HK-2 (cell line): ENCODE data around the gene PLEKHM2.
A peak's percentile ranks its signal among the peaks of the same experiment; 100 is the strongest.

Source experiments
- DNase-seq: peaks from one replicate; pipeline ENCODE4 v3.0.0-alpha.2; 2018; ENCODE audit not compliant: unreplicated experiment

Gene PLEKHM2

GRCh38 chr1:15701784-15702183 lies 17.7 kb downstream of the PLEKHM2 start:
- no peak for DNase-seq

- DNase-seq, result peak; percentile 70
Observed at GRCh38 chr1:15702722-15703550, 18.8 kb downstream of the PLEKHM2 start.

- peak; percentile 70 for DNase-seq
Observed at GRCh38 chr1:15703562-15703961, 19.4 kb downstream of the PLEKHM2 start.

- DNase-seq, result no peak
Observed at GRCh38 chr1:15704526-15705183, 20.5 kb downstream of the PLEKHM2 start.

- DNase-seq, result no peak
Observed at GRCh38 chr1:15705184-15705566, 21.1 kb downstream of the PLEKHM2 start.

- DNase-seq, result no peak
Observed at GRCh38 chr1:15706751-15707150, 22.6 kb downstream of the PLEKHM2 start.

- DNase-seq, result no peak
Observed at GRCh38 chr1:15707239-15707925, 23.3 kb downstream of the PLEKHM2 start.

GRCh38 chr1:15708486-15709137 lies 24.5 kb downstream of the PLEKHM2 start:
- DNase-seq, result no peak

GRCh38 chr1:15709226-15709625 lies 25.1 kb downstream of the PLEKHM2 start:
- no peak for DNase-seq

- no peak for DNase-seq
Observed at GRCh38 chr1:15712168-15712567, 28.0 kb downstream of the PLEKHM2 start.

- no peak for DNase-seq
Observed at GRCh38 chr1:15714406-15715136, 30.5 kb downstream of the PLEKHM2 start.

GRCh38 chr1:15717418-15718125 lies 33.5 kb downstream of the PLEKHM2 start:
- DNase-seq, result no peak

- no peak for DNase-seq
Observed at GRCh38 chr1:15718199-15718601, 34.1 kb downstream of the PLEKHM2 start.

- DNase-seq, result no peak
Observed at GRCh38 chr1:15719381-15720120, 35.4 kb downstream of the PLEKHM2 start.

- DNase-seq, result no peak
Observed at GRCh38 chr1:15720861-15721260, 36.7 kb downstream of the PLEKHM2 start.

- DNase-seq, result no peak
Observed at GRCh38 chr1:15722411-15722810, 38.3 kb downstream of the PLEKHM2 start.

- no peak for DNase-seq
Observed at GRCh38 chr1:15722836-15723532, 38.9 kb downstream of the PLEKHM2 start.

- DNase-seq, result no peak
Observed at GRCh38 chr1:15723631-15724246, 39.6 kb downstream of the PLEKHM2 start.
